ENCODE data around the gene SORCS2. TPM values are rescaled to one million over a fixed set of nuclear protein-coding genes. Genes with fewer than 3 reads are reported as not detected.

SORCS2 gene
- total RNA-seq, 6 donors from 2014 or later = 2.2 to 28.3 (median 7.2) TPM

DNA sequence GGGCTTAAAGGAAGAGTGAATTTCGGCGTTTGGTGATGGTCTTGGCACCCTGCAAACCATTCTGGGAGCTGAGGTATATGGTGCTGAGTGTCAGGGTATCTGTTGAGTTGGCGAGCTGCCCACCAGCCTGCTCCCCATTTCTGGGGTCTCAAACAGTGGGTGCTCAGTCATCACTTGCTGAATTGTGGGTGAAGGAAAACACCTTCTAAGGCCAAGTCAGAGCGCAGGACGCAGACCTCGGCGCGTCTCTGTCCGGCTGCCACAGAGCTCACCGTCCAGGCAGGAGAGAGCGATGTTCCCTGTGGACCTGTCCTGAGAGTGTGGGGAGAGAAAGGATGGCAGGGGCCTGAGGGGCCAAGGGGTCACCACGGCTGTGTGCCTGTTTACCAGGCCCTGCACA is 111.2 kb downstream of the SORCS2 start:
- TF ChIP-seq POLR2AphosphoS5 (IDR thresholded peaks at IDR 0.05) = no peak
- no peak for TF ChIP-seq POLR2A (IDR thresholded peaks at IDR 0.05)
- no peak for TF ChIP-seq CTCF (IDR thresholded peaks at IDR 0.05)
- TF ChIP-seq EP300 (IDR thresholded peaks at IDR 0.05) = no peak
- Histone ChIP-seq H3K36me3 (no peaks in the 10 kb centered on the region), H3K9me3 (no peaks in the 10 kb centered on the region), H3K4me1 (no peaks in the 10 kb centered on the region), H3K27ac (no peak overlapping the region), H3K4me3 (no peak overlapping the region), H3K27me3 (no peaks in the 10 kb centered on the region)
- ATAC-seq (ENCODE audit: low FRiP score in 2 of 2) (no peak), DNase-seq (no peak)
- WGBS, 2 donors = 89 to 90% methylated on average over 7 to 12 of the region's 12 CpGs

GRCh38 chr4:7304436-7304835 is 112.1 kb downstream of the SORCS2 start:
- H3K27ac ChIP-seq = no peak overlapping the region
- no peaks in the 10 kb centered on the region for H3K9me3 ChIP-seq
- no peaks in the 10 kb centered on the region for H3K36me3 ChIP-seq
- 81 to 87% methylated on average over 9 to 10 of the region's 10 CpGs for WGBS, 2 donors
- no peaks in the 10 kb centered on the region for H3K4me1 ChIP-seq
- DNase-seq (no peak), ATAC-seq (ENCODE audit: low FRiP score in 2 of 2) (no peak)
- H3K4me3 ChIP-seq = no peak overlapping the region
- TF ChIP-seq CTCF (IDR thresholded peaks at IDR 0.05) (no peak), EP300 (IDR thresholded peaks at IDR 0.05) (no peak)
- H3K27me3 ChIP-seq = no peaks in the 10 kb centered on the region

- WGBS, 2 donors = 77 to 79% methylated on average over 16 to 17 of the region's 22 CpGs
- H3K36me3 ChIP-seq = no peaks in the 10 kb centered on the region
- ATAC-seq (ENCODE audit: low FRiP score in 2 of 2) = no peak
Measured at GRCh38 chr4:7306021-7306965, 114.0 kb downstream of the SORCS2 start.

DNA sequence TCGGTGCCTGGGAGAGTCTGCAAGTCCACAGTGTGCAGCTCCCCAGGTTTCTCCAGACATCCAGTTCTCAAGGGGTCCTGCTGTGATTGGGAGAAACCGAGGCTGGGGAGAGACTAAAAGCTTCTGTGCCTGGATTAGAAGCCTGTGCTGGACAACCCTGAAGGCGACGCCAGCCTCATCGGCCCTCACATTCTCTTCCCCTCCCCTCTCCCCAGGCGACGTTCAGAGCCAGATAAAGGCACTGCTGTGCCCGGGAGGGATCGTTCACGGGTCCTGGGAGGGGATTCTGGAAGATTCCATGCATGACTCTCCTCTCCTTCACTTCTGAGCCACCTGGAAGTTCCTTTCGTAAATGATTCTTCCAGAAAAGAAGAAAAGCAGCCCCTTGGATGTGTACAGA is 114.6 kb downstream of the SORCS2 start:
- Histone ChIP-seq H3K36me3 (no peaks in the 10 kb centered on the region), H3K27ac (no peak overlapping the region), H3K4me3 (no peak overlapping the region), H3K27me3 (no peaks in the 10 kb centered on the region), H3K9me3 (no peaks in the 10 kb centered on the region), H3K4me1 (no peaks in the 10 kb centered on the region)
- no peak for TF ChIP-seq POLR2AphosphoS5 (IDR thresholded peaks at IDR 0.05)
- TF ChIP-seq POLR2A (IDR thresholded peaks at IDR 0.05) = no peak
- TF ChIP-seq CTCF (IDR thresholded peaks at IDR 0.05) = no peak
- no peak for TF ChIP-seq EP300 (IDR thresholded peaks at IDR 0.05)
- DNase-seq (no peak), ATAC-seq (ENCODE audit: low FRiP score in 2 of 2) (no peak)
- 52 to 73% methylated on average over 10 to 11 of the region's 11 CpGs for WGBS, 2 donors

More at GRCh38 chr4:7306021-7306965, 114.0 kb downstream of the SORCS2 start:
- H3K27ac ChIP-seq = no peak overlapping the region
- H3K4me1 ChIP-seq = no peaks in the 10 kb centered on the region
- TF ChIP-seq POLR2A (IDR thresholded peaks at IDR 0.05) = no peak
- H3K27me3 ChIP-seq = no peaks in the 10 kb centered on the region
- no peak overlapping the region for H3K4me3 ChIP-seq
- H3K9me3 ChIP-seq = no peaks in the 10 kb centered on the region
- no peak for DNase-seq

DNA sequence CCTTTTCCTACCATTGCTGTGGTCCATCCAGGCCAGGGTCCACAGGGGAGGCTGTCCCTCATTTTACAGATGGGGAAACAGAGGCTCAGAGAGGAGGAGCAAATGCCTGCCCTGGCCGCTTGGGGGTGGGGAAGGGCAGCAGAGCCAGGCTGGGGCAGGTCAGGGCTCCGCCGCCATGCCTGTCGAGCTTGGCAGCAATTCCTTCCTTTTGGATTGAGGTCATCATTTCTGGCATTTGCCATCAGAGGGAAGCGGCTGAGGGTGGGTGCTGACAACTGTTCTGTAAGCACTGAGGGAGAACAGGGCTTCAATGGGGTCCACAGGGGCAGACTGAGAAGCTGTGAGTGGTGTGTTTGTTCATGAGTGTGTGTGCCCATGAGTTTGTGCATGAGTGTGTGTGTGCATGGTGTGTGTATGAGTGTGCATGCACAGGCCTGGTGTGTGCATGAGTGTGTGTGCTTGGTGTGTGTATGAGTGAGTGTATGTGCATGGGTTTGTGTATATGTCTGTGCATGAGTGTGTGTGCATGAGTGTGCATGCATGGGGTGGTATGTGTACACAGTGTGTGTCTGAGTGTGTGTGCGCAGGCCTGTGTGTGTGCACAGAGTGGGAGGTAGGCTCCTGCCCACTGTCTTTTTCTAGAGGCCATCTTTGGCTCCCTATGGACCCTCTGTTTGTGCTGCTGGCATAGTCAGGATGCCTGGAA is 115.2 kb downstream of the SORCS2 start:
- WGBS, 2 donors = 70 to 77% methylated on average over 5 to 6 of the region's 6 CpGs
- Histone ChIP-seq H3K4me3 (no peak overlapping the region), H3K27me3 (no peaks in the 10 kb centered on the region), H3K4me1 (no peaks in the 10 kb centered on the region), H3K9me3 (no peaks in the 10 kb centered on the region), H3K27ac (no peak overlapping the region), H3K36me3 (no peaks in the 10 kb centered on the region)
- no peak for DNase-seq
- TF ChIP-seq POLR2A (IDR thresholded peaks at IDR 0.05) = no peak
- TF ChIP-seq EP300 (IDR thresholded peaks at IDR 0.05) = no peak
- TF ChIP-seq CTCF (IDR thresholded peaks at IDR 0.05) = no peak
- no peak for TF ChIP-seq POLR2AphosphoS5 (IDR thresholded peaks at IDR 0.05)
- peak in 1 of 2 donors; percentile 5 for ATAC-seq (ENCODE audit: low FRiP score in 2 of 2)
